Measurements from ENCODE around the gene SEZ6L2.

Gene SEZ6L2

GRCh38 chr16:29900102-29900887 is 945 bp upstream of the SEZ6L2 start, which contains the start of gene ASPHD1:
TSS of gene ASPHD1 (plus strand) at chr16:29900488. CDS start at chr16:29900972, 484 bp downstream.
- Histone ChIP-seq H3K4me1 (ENCODE audit: insufficient read depth, low read length, poor library complexity, severe bottlenecking) (peaks cover 13% of the 10 kb centered on the region), H3K4me2 (ENCODE audit: low read depth, low read length, poor library complexity, severe bottlenecking) (peak within 1 kb of the TSS; percentile 66), H3K36me3 (ENCODE audit: insufficient read depth, low read length) (no peaks in the 10 kb centered on the region), H4K20me1 (ENCODE audit: insufficient read depth, low read length, poor library complexity, severe bottlenecking) (peaks cover 12% of the 10 kb centered on the region), H3K9me2 (replicated peaks; ENCODE audit: low read depth, low read length) (no peaks in the 10 kb centered on the region), H3K4me3 (ENCODE audit: low read length, poor library complexity, severe bottlenecking) (peak within 1 kb of the TSS; percentile 70), H3K9ac (ENCODE audit: low read depth, low read length, poor library complexity, severe bottlenecking) (no peak within 1 kb of the TSS), H3K27me3 (ENCODE audit: insufficient read depth, low read length, poor library complexity, severe bottlenecking) (no peaks in the 10 kb centered on the region), H3F3A (ENCODE audit: low read depth) (no peaks in the 10 kb centered on the region), H2AFZ (ENCODE audit: low read length) (peak within 1 kb of the TSS; percentile 55; the same call in 1 of the 2 replicates), H3K9me3 (ENCODE audit: insufficient read depth, low read depth, low read length) (no peaks in the 10 kb centered on the region), H3K79me2 (ENCODE audit: insufficient read depth, low read length) (no peaks in the 10 kb centered on the region)
- no peak for TF ChIP-seq CTCF (conservative IDR thresholded peaks at IDR 0.05; ENCODE audit: low read length)
- TF ChIP-seq EZH2phosphoT487 (IDR thresholded peaks at IDR 0.05; ENCODE audit: borderline replicate concordance): no peak

- peak overlapping the region; percentile 66 for H3K4me2 ChIP-seq (ENCODE audit: low read depth, low read length, poor library complexity, severe bottlenecking)
- no peaks in the 10 kb centered on the region for H3K27me3 ChIP-seq (ENCODE audit: insufficient read depth, low read length, poor library complexity, severe bottlenecking)
- H3K9ac ChIP-seq (ENCODE audit: low read depth, low read length, poor library complexity, severe bottlenecking): no peak overlapping the region
- H3K9me3 ChIP-seq (ENCODE audit: insufficient read depth, low read depth, low read length): no peaks in the 10 kb centered on the region
- peak overlapping the region; percentile 70 for H3K4me3 ChIP-seq (ENCODE audit: low read length, poor library complexity, severe bottlenecking)
- H3K79me2 ChIP-seq (ENCODE audit: insufficient read depth, low read length): no peaks in the 10 kb centered on the region
- H3F3A ChIP-seq (ENCODE audit: low read depth): no peaks in the 10 kb centered on the region
- no peak overlapping the region for H2AFZ ChIP-seq (ENCODE audit: low read length)
- peaks cover 12% of the 10 kb centered on the region for H4K20me1 ChIP-seq (ENCODE audit: insufficient read depth, low read length, poor library complexity, severe bottlenecking)
- H3K4me1 ChIP-seq (ENCODE audit: insufficient read depth, low read length, poor library complexity, severe bottlenecking): peaks cover 13% of the 10 kb centered on the region
- no peaks in the 10 kb centered on the region for H3K9me2 ChIP-seq (replicated peaks; ENCODE audit: low read depth, low read length)
- no peaks in the 10 kb centered on the region for H3K36me3 ChIP-seq (ENCODE audit: insufficient read depth, low read length)
- no peak for TF ChIP-seq CTCF (conservative IDR thresholded peaks at IDR 0.05; ENCODE audit: low read length)
- no peak for TF ChIP-seq EZH2phosphoT487 (IDR thresholded peaks at IDR 0.05; ENCODE audit: borderline replicate concordance)
These were observed 390 bp downstream of the SEZ6L2 start for GRCh38 chr16:29898804-29899515.

- no peaks in the 10 kb centered on the region for H3K27me3 ChIP-seq (ENCODE audit: insufficient read depth, low read length, poor library complexity, severe bottlenecking)
- H3K79me2 ChIP-seq (ENCODE audit: insufficient read depth, low read length): no peaks in the 10 kb centered on the region
- H3K9me2 ChIP-seq (replicated peaks; ENCODE audit: low read depth, low read length): no peaks in the 10 kb centered on the region
- no peaks in the 10 kb centered on the region for H3K9me3 ChIP-seq (ENCODE audit: insufficient read depth, low read depth, low read length)
- H3K4me1 ChIP-seq (ENCODE audit: insufficient read depth, low read length, poor library complexity, severe bottlenecking): peaks cover 13% of the 10 kb centered on the region
- no peak overlapping the region for H3K9ac ChIP-seq (ENCODE audit: low read depth, low read length, poor library complexity, severe bottlenecking)
- H3K4me2 ChIP-seq (ENCODE audit: low read depth, low read length, poor library complexity, severe bottlenecking): no peak overlapping the region
- H3K36me3 ChIP-seq (ENCODE audit: insufficient read depth, low read length): no peaks in the 10 kb centered on the region
- no peaks in the 10 kb centered on the region for H3F3A ChIP-seq (ENCODE audit: low read depth)
- TF ChIP-seq CTCF (conservative IDR thresholded peaks at IDR 0.05; ENCODE audit: low read length): no peak
- TF ChIP-seq EZH2phosphoT487 (IDR thresholded peaks at IDR 0.05; ENCODE audit: borderline replicate concordance): no peak
- H4K20me1 ChIP-seq (ENCODE audit: insufficient read depth, low read length, poor library complexity, severe bottlenecking): peaks cover 12% of the 10 kb centered on the region
- no peak overlapping the region for H3K4me3 ChIP-seq (ENCODE audit: low read length, poor library complexity, severe bottlenecking)
- no peak overlapping the region for H2AFZ ChIP-seq (ENCODE audit: low read length)
These were observed 1.1 kb downstream of the SEZ6L2 start for GRCh38 chr16:29898135-29898803.

All from Loucy (cell line).